H9 (cell line): Measurements from ENCODE around the gene FAM236C. TPM values are rescaled to one million over a fixed set of nuclear protein-coding genes. Genes with fewer than 3 reads are reported as not detected.
"Not testable (repeated sequence)": the region's sequence is repeated elsewhere in the genome, so short reads cannot be mapped to it uniquely, and the experiment has no call there.

Experiments
- DNase-seq: peaks from one replicate; pipeline ENCODE4 v3.0.0-alpha.2; 2017
- H2AFZ ChIP-seq: one replicate; pipeline ENCODE4 v1.6.1; 2013; ENCODE audit warnings: mild to moderate bottlenecking, low read length, control low read depth, moderate library complexity
- H2AK5ac ChIP-seq: 2 replicates; pipeline ENCODE4 v1.6.1; 2013; ENCODE audit warnings: low read length, control low read depth, mixed read lengths; ENCODE audit not compliant: insufficient read length
- H2BK120ac ChIP-seq: one replicate; pipeline ENCODE4 v1.6.1; 2013; ENCODE audit warnings: low read depth, mild to moderate bottlenecking, low read length, control low read depth, inconsistent platforms; ENCODE audit not compliant: poor library complexity, severe bottlenecking
- H2BK12ac ChIP-seq: 2 replicates; pipeline ENCODE4 v1.6.1; 2013; ENCODE audit warnings: low read length, control low read depth, mixed read lengths, low read depth; ENCODE audit not compliant: insufficient read length
- H2BK15ac ChIP-seq: 2 replicates; pipeline ENCODE4 v1.6.1; 2013; ENCODE audit warnings: low read depth, low read length, control low read depth
- H2BK20ac ChIP-seq: one replicate; pipeline ENCODE4 v1.6.1; 2013; ENCODE audit warnings: low read depth, mild to moderate bottlenecking, low read length, control low read depth, inconsistent platforms; ENCODE audit not compliant: poor library complexity, severe bottlenecking
- H2BK5ac ChIP-seq: 2 replicates; pipeline ENCODE4 v1.6.1; 2013; ENCODE audit warnings: low read length, control low read depth, mixed read lengths; ENCODE audit not compliant: insufficient read length
- H3K14ac ChIP-seq: 2 replicates; pipeline ENCODE4 v1.6.1; 2013; ENCODE audit warnings: low read length, control low read depth; ENCODE audit not compliant: insufficient read depth
- H3K18ac ChIP-seq: 2 replicates; pipeline ENCODE4 v1.6.1; 2013; ENCODE audit warnings: low read depth, mild to moderate bottlenecking, mixed read lengths, low read length, control low read depth; ENCODE audit not compliant: insufficient read length
- H3K23ac ChIP-seq: 2 replicates; pipeline ENCODE4 v1.6.1; 2013; ENCODE audit warnings: low read length, control low read depth, mixed read lengths, low read depth; ENCODE audit not compliant: insufficient read length
- H3K23me2 ChIP-seq: 2 replicates; pipeline ENCODE4 v1.6.1; 2013; ENCODE audit warnings: low read depth, mild to moderate bottlenecking, mixed read lengths, low read length, control low read depth; ENCODE audit not compliant: insufficient read length, poor library complexity, severe bottlenecking
- H3K27ac ChIP-seq: 2 replicates; pipeline ENCODE4 v1.5.1; 2013; ENCODE audit warnings: low read length, control low read depth, mixed read lengths, low read depth; ENCODE audit not compliant: insufficient read length
- H3K27me3 ChIP-seq: 2 replicates; pipeline ENCODE4 v1.6.1; 2013; ENCODE audit warnings: low read length, control low read depth, inconsistent platforms; ENCODE audit not compliant: insufficient read depth
- H3K4ac ChIP-seq: 2 replicates; pipeline ENCODE4 v1.6.1; 2013; ENCODE audit warnings: low read depth, mild to moderate bottlenecking, control low read depth, inconsistent platforms, low read length, moderate library complexity
- H3K4me1 ChIP-seq: 2 replicates; pipeline ENCODE4 v1.6.1; 2013; ENCODE audit warnings: low read length, control low read depth, inconsistent platforms; ENCODE audit not compliant: insufficient read depth
- H3K4me2 ChIP-seq: 2 replicates; pipeline ENCODE4 v1.6.1; 2013; ENCODE audit warnings: low read length, control low read depth, mixed read lengths; ENCODE audit not compliant: insufficient read length, insufficient read depth
- H3K56ac ChIP-seq: 2 replicates; pipeline ENCODE4 v1.6.1; 2013; ENCODE audit warnings: low read depth, mild to moderate bottlenecking, mixed read lengths, low read length, control low read depth; ENCODE audit not compliant: insufficient read length
- H3K79me1 ChIP-seq: 2 replicates; pipeline ENCODE4 v1.6.1; 2013; ENCODE audit warnings: low read depth, mild to moderate bottlenecking, moderate library complexity, low read length, control low read depth, inconsistent platforms; ENCODE audit not compliant: insufficient read depth, poor library complexity, severe bottlenecking
- H3K79me2 ChIP-seq: 2 replicates; pipeline ENCODE4 v1.6.1; 2013; ENCODE audit warnings: low read length, control low read depth, inconsistent platforms; ENCODE audit not compliant: insufficient read depth
- H3K9ac ChIP-seq: 2 replicates; pipeline ENCODE4 v1.6.1; 2013; ENCODE audit warnings: low read length, control low read depth, mixed read lengths; ENCODE audit not compliant: insufficient read length; ENCODE audit errors: extremely low read depth
- H3K9me3 ChIP-seq: one replicate; pipeline ENCODE4 v1.6.1; 2013; ENCODE audit warnings: low read depth, low read length, inconsistent platforms; ENCODE audit not compliant: control insufficient read depth
- H3T11ph ChIP-seq: one replicate; pipeline ENCODE4 v1.6.1; 2013; ENCODE audit warnings: mild to moderate bottlenecking, low read length, control low read depth, inconsistent platforms
- H4K20me1 ChIP-seq: one replicate; pipeline ENCODE4 v1.6.1; 2013; ENCODE audit not compliant: control insufficient read depth, insufficient read length, insufficient read depth
- H4K5ac ChIP-seq: 2 replicates; pipeline ENCODE4 v1.6.1; 2013; ENCODE audit warnings: low read depth, mild to moderate bottlenecking, mixed read lengths, low read length, control low read depth; ENCODE audit not compliant: insufficient read length
- H4K8ac ChIP-seq: replicated peaks from 2 replicates; pipeline ENCODE4 v1.6.1; 2013; ENCODE audit warnings: low read length, control low read depth, mixed read lengths, low read depth; ENCODE audit not compliant: insufficient read length
- H4K91ac ChIP-seq: 2 replicates; pipeline ENCODE4 v1.6.1; 2013; ENCODE audit warnings: low read depth, mild to moderate bottlenecking, moderate library complexity, mixed read lengths, low read length, control low read depth; ENCODE audit not compliant: insufficient read length
- H3K27ac Mint-ChIP-seq, 3 experiments: 2 replicates in 2 of 3; 3 replicates in 1 of 3; pipeline ENCODE4 v1.8.0; 2020 to 2021; ENCODE audit warnings: mixed read lengths in 3 of 3, mild to moderate bottlenecking in 1 of 3, moderate library complexity in 1 of 3
- H3K27me3 Mint-ChIP-seq: 2 replicates; pipeline ENCODE4 v1.8.0; 2021; ENCODE audit warnings: low read depth, mild to moderate bottlenecking, moderate library complexity, mixed read lengths
- H3K36me3 Mint-ChIP-seq, 3 experiments: 2 replicates in 2 of 3; 3 replicates in 1 of 3; pipeline ENCODE4 v1.8.0; 2020 to 2021; ENCODE audit warnings: low read depth in 3 of 3, mixed read lengths in 3 of 3; ENCODE audit not compliant: insufficient read depth in 1 of 3
- H3K4me1 Mint-ChIP-seq, 2 experiments: 2 replicates each; pipeline ENCODE4 v1.8.0; 2020; ENCODE audit warnings: mixed read lengths in 2 of 2
- H3K4me3 Mint-ChIP-seq, 2 experiments: 2 replicates in 1 of 2; 3 replicates in 1 of 2; pipeline ENCODE4 v1.8.0; 2020 to 2021; ENCODE audit warnings: mild to moderate bottlenecking in 2 of 2, mixed read lengths in 2 of 2, moderate library complexity in 1 of 2
- H3K9me3 Mint-ChIP-seq, 2 experiments: 2 replicates in 1 of 2; 3 replicates in 1 of 2; pipeline ENCODE4 v1.8.0; 2020; ENCODE audit warnings: mild to moderate bottlenecking in 2 of 2, mixed read lengths in 2 of 2, moderate library complexity in 1 of 2
- WGBS: extraction: QIAGEN DNeasy Blood & Tissue Kit; methylation state at CpG from one replicate; pipeline ENCODE4 v1.1.7; 2013; ENCODE audit warnings: missing lambda C conversion rate, low lambda C conversion rate, mixed read lengths; ENCODE audit not compliant: insufficient read length; ENCODE audit errors: extremely low coverage; 5-methylcytosine and 5-hydroxymethylcytosine counted together
- long read RNA-seq: library from polyadenylated mRNA; unstranded; transcript quantifications from one replicate; pipeline ENCODE4 v2.0.0, GENCODE V29; 2020
- total RNA-seq: library from RNA; stranded (reverse); gene quantifications from 2 replicates; pipeline ENCODE4 v1.2.1, GENCODE V29; 2021

Gene FAM236C
- not detected in 2 replicates for total RNA-seq
- long read RNA-seq, result 0 reads

GRCh38 chrX:72912315-72912714 is at the start of gene FAM236C:
Gene FAM236C, plus strand, starts transcription at chrX:72912615. Its CDS starts 100 bp downstream, at chrX:72912715.
- not testable (repeated sequence) for H2BK5ac ChIP-seq, H3K27ac Mint-ChIP-seq, H3K9me3 ChIP-seq, H3K27me3 ChIP-seq, H4K5ac ChIP-seq, DNase-seq, H2BK15ac ChIP-seq, H3K23ac ChIP-seq, H2AK5ac ChIP-seq, H3K14ac ChIP-seq, H4K20me1 ChIP-seq, H3K56ac ChIP-seq, H3K36me3 Mint-ChIP-seq, H3K9me3 Mint-ChIP-seq, H2BK12ac ChIP-seq, H3K4me3 Mint-ChIP-seq, H3K79me1 ChIP-seq, H3T11ph ChIP-seq, H4K91ac ChIP-seq, H2BK120ac ChIP-seq, H3K4me1 ChIP-seq, H4K8ac ChIP-seq, H3K23me2 ChIP-seq, H2BK20ac ChIP-seq, H3K4me1 Mint-ChIP-seq, H3K79me2 ChIP-seq, H3K9ac ChIP-seq, H2AFZ ChIP-seq, H3K4ac ChIP-seq, H3K27me3 Mint-ChIP-seq, H3K4me2 ChIP-seq, H3K27ac ChIP-seq, H3K18ac ChIP-seq
- WGBS, result no CpG with 5 or more reads among the region's 13 CpGs

DNA sequence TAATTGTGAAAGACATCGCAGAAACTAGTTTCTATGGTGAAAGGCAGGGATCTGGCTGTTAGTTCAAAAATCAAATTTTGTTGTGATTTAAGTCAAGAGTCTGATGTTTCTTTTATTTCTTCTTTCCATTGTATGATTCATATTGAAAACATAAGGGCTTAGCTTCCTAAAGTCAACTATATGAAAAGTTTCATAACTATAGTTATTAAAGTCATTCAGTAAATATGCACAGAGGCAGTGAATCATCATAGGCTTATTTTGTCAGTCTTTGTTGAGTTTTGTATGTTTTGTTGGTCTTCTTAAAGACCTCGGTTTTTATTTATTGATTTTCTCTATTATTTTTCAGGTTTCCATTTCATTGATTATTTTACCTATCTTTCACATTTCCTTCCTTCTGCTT is 29.5 kb upstream of the FAM236C start:
- not testable (repeated sequence) for H3T11ph ChIP-seq, H2AK5ac ChIP-seq, H3K79me2 ChIP-seq, H3K4me3 Mint-ChIP-seq, H3K23me2 ChIP-seq, H3K4ac ChIP-seq, H2AFZ ChIP-seq, H3K27ac Mint-ChIP-seq, H4K5ac ChIP-seq, H2BK12ac ChIP-seq, H3K27ac ChIP-seq, H3K9ac ChIP-seq, H2BK20ac ChIP-seq, H3K23ac ChIP-seq, H3K18ac ChIP-seq, H3K9me3 ChIP-seq, H3K79me1 ChIP-seq, H4K20me1 ChIP-seq, H2BK120ac ChIP-seq, H3K56ac ChIP-seq, H4K91ac ChIP-seq, H3K4me1 Mint-ChIP-seq, H3K9me3 Mint-ChIP-seq, DNase-seq, H3K27me3 ChIP-seq, H2BK5ac ChIP-seq, H2BK15ac ChIP-seq, H3K36me3 Mint-ChIP-seq, H3K4me2 ChIP-seq, H3K4me1 ChIP-seq, H3K14ac ChIP-seq, H4K8ac ChIP-seq, H3K27me3 Mint-ChIP-seq
- no CpG with 5 or more reads among the region's 2 CpGs for WGBS
